GM12874 (cell line): ENCODE data around the gene DDX5.

Experiments used
- CTCF ChIP-seq: IDR thresholded peaks from 2 replicates; pipeline ENCODE4 v1.5.1; 2011; ENCODE audit warnings: low read depth, mild to moderate bottlenecking, control low read depth, low read length, moderate library complexity; ENCODE audit not compliant: insufficient read depth

DDX5 gene

DNA sequence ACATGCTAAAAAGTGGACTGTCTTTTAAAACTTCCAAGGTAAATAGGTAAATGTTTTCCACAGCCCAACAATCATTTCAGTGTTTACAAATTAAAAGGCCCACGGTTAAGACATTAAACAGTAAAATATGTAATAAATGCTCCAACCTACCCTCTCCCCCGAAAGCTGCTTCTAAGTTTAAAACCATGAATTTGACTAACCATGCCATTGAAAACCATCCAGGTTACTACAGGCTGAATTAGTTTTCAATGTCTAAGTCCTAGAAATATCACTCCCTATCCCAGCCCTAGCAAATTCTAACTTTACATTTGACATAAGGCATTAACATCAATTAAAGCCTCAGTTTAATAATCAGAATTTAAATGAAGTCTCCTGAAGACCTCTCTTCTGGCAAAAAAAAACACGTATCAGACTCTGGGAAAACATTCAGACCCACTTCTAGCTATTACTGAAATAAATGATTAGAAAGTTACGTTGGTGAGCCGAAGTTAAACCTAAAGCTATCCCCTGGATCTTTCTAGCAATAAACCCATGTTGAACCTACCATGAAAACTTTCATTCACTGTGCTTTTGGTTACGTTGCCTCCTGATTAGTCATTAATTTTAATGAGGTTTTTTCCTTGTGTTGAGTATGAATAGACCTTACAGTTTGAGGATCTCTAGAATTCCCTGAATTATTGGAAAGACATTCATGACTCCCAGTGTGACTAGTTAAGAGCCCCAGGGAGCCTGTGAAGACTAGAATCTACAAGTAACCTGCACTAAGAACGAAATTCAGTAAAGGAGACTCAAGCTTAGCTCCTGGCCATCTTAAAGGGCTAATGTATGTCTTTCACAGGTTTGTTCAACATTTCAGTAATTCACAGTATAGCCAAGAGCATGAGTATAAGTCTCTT is 7.5 kb downstream of the DDX5 start:
- no peak for TF ChIP-seq CTCF

- no peak for TF ChIP-seq CTCF
Measured at GRCh38 chr17:64497565-64498035, 8.5 kb downstream of the DDX5 start.

GRCh38 chr17:64496786-64497564 is 9.1 kb downstream of the DDX5 start, which contains the start of gene POLG2:
TSS of gene POLG2 (minus strand) at chr17:64497054. CDS start at chr17:64496968, 86 bp downstream.
- TF ChIP-seq CTCF = peak; percentile 59

- no peak for TF ChIP-seq CTCF
Measured at GRCh38 chr17:64496348-64496785, 9.7 kb downstream of the DDX5 start.

DNA sequence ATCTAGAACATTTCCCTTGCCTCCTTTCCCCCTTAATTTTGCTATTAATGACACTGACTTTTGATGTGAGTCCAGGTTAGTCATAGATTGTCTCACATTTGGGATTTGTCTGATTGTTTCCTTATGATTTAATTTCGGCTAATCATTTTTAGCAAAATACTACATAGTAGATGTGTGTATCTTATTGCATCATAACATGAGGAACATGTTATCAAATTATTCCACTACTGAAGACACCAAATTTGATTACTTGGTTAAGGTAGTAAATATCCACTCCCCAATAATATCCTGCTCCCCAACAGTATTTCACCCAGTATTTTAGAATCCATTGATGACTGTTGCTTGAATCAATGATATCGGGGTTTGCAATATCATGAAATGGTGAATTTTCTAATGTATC is 12.0 kb downstream of the DDX5 start:
- no peak for TF ChIP-seq CTCF

- TF ChIP-seq CTCF = peak; percentile 39; the same call in 1 of the 2 replicates
Measured at GRCh38 chr17:64492481-64493109, 13.5 kb downstream of the DDX5 start.

GRCh38 chr17:64491994-64492393 is 14.1 kb downstream of the DDX5 start:
- no peak for TF ChIP-seq CTCF
